GM12878 (cell line): ENCODE measurements around the gene WFIKKN1. TPM values are rescaled to one million over a fixed set of nuclear protein-coding genes. Genes with fewer than 3 reads are reported as not detected.

Experiments
- ATAC-seq: fragments of 200-7000 bp; cut with Tn5 transposase; 3 replicates; pipeline ENCODE4 v1.9.1; 2020; ENCODE audit warnings: mild to moderate bottlenecking, moderate library complexity
- BruUV-seq: library from RNA; stranded (reverse); fragments of 400-500 nt; replicated peaks from 2 replicates; lab custom pipeline; 2021; lab: Mats Ljungman, UMichigan
- CTCF ChIA-PET: fragments of 300-600 bp; sonication (Branson Sonifier 250); formaldehyde crosslinking; extraction: SDS; loops from one replicate; lab custom pipeline; 2021; ENCODE audit warnings: inconsistent platforms; lab: Yijun Ruan, JAX
- POLR2A ChIA-PET: fragments of 350-600 bp; formaldehyde crosslinking; extraction: SDS; loops from one replicate; lab custom pipeline; 2021; ENCODE audit warnings: inconsistent platforms; lab: Charles Lee
- RAD21 ChIA-PET: fragments of 300-600 bp; sonication (Branson Sonifier 250); formaldehyde crosslinking; loops from one replicate; lab custom pipeline; 2023; ENCODE audit warnings: antibody characterized with exemption; ENCODE audit not compliant: unreplicated experiment; lab: Charles Lee
- SMC1A ChIA-PET: fragments of 300-600 bp; sonication (Branson Sonifier 250); formaldehyde crosslinking; loops from one replicate; lab custom pipeline; 2023; ENCODE audit not compliant: unreplicated experiment, uncharacterized antibody; lab: Charles Lee
- DNase-seq: peaks from one replicate; pipeline ENCODE4 v3.0.0-alpha.2; 2011; ENCODE audit warnings: low read depth, low spot score
- FAIRE-seq: peaks from 3 replicates; lab custom pipeline; 2011; peaks lifted over from hg19 to GRCh38; lab: Jason Lieb, UNC
- H2AFZ ChIP-seq: 2 replicates; pipeline ENCODE4 v1.6.0; 2011; ENCODE audit warnings: low read depth, low read length, control low read depth; ENCODE audit not compliant: control insufficient read depth
- H3K27ac ChIP-seq: 2 replicates; pipeline ENCODE4 v1.5.1; 2011; ENCODE audit warnings: control low read depth; ENCODE audit not compliant: control insufficient read depth, insufficient read depth
- H3K27me3 ChIP-seq, 2 experiments: replicated peaks in 1 of 2; 2 replicates each; pipeline versions ENCODE4 v1.6.0 to v1.6.1; 2011; ENCODE audit warnings: low read length in 1 of 2; ENCODE audit not compliant: control insufficient read depth in 2 of 2, insufficient read depth in 2 of 2
- H3K36me3 ChIP-seq, 2 experiments: 2 replicates each; pipeline ENCODE4 v1.5.1; 2011; ENCODE audit warnings: low read length in 1 of 2; ENCODE audit not compliant: control insufficient read depth in 2 of 2, insufficient read depth in 2 of 2
- H3K4me1 ChIP-seq: 2 replicates; pipeline ENCODE4 v1.6.1; 2011; ENCODE audit warnings: mild to moderate bottlenecking, low read length, moderate library complexity, mixed read lengths; ENCODE audit not compliant: control insufficient read depth, insufficient read depth
- H3K4me2 ChIP-seq: 2 replicates; pipeline ENCODE4 v1.6.0; 2011; ENCODE audit warnings: control low read depth; ENCODE audit not compliant: control insufficient read depth, insufficient read depth
- H3K4me3 ChIP-seq: fragments of 200-600 bp; sonication (generic); 2 replicates; pipeline ENCODE4 v1.5.1; 2016
- H3K79me2 ChIP-seq: 2 replicates; pipeline ENCODE4 v1.6.0; 2011; ENCODE audit warnings: low read length; ENCODE audit not compliant: control insufficient read depth, insufficient read depth
- H3K9ac ChIP-seq: 2 replicates; pipeline ENCODE4 v1.8.0; 2011; ENCODE audit warnings: low read length, control low read depth, mixed read lengths; ENCODE audit not compliant: control insufficient read depth, insufficient read depth
- H3K9me3 ChIP-seq: replicated peaks from 3 replicates; pipeline ENCODE4 v1.5.1; 2011; ENCODE audit warnings: mild to moderate bottlenecking, low read length; ENCODE audit not compliant: control insufficient read depth, insufficient read depth
- H4K20me1 ChIP-seq: 2 replicates; pipeline ENCODE4 v1.6.0; 2011; ENCODE audit not compliant: control insufficient read depth, insufficient read depth
- E4F1 ChIP-seq: fragments of 450-650 bp; IDR thresholded peaks from 2 replicates; pipeline ENCODE4 v1.6.1; 2018; ENCODE audit warnings: borderline replicate concordance, mild to moderate bottlenecking; ENCODE audit not compliant: partially characterized antibody
- ESRRA ChIP-seq: IDR thresholded peaks from 2 replicates; pipeline ENCODE4 v1.6.1; 2012; ENCODE audit warnings: mild to moderate bottlenecking, low read length, improper control_type of control experiment
- IKZF2 ChIP-seq, 2 experiments: fragments of 450-650 bp; IDR thresholded peaks; 2 replicates each; pipeline ENCODE4 v1.6.1; 2017; ENCODE audit warnings: mild to moderate bottlenecking in 2 of 2, moderate library complexity in 2 of 2
- NRF1 ChIP-seq: conservative IDR thresholded peaks from 2 replicates; pipeline ENCODE4 v1.6.1; 2011; ENCODE audit warnings: mild to moderate bottlenecking, low read depth, low read length, improper control_type of control experiment
- POU2F2 ChIP-seq: IDR thresholded peaks from 3 replicates; pipeline ENCODE4 v1.6.1; 2011; ENCODE audit warnings: low read depth, mild to moderate bottlenecking, low read length, borderline replicate concordance
- SMAD5 ChIP-seq: IDR thresholded peaks from 2 replicates; pipeline ENCODE4 v1.6.1; 2016; ENCODE audit warnings: antibody characterized with exemption, low read depth
- TCF12 ChIP-seq: IDR thresholded peaks from 2 replicates; pipeline ENCODE4 v1.6.1; 2011; ENCODE audit warnings: low read depth, mild to moderate bottlenecking, low read length
- WGBS: methylation state at CpG from one replicate; pipeline ENCODE4 v1.1.6; 2016; ENCODE audit warnings: low lambda C conversion rate; ENCODE audit not compliant: insufficient replicate concordance, insufficient coverage; ENCODE audit errors: missing lambda C conversion rate; 5-methylcytosine and 5-hydroxymethylcytosine counted together
- in situ Hi-C: fragments of 300-500 bp; cut with MboI; formaldehyde crosslinking; loops from 9 replicates; pipeline ENCODE4 v1.14.3; 2018; ENCODE audit warnings: mixed read lengths
- intact Hi-C: fragments of 100-400 bp; cut with micrococcal nuclease; formaldehyde crosslinking; loops from one replicate; pipeline ENCODE4 v1.14.2; 2022; ENCODE audit not compliant: unreplicated experiment
- polyA plus RNA-seq, 11 experiments: library from polyadenylated mRNA; depleted of rRNA in 4 of 11; unstranded in 6 of 11; stranded (reverse) in 5 of 11; fragments of >200 nt; fragmentation: Nextera tagmentation in 4 of 11; fragmentation: Illumina TruSeq in 1 of 11; extraction: Ambion mirVana in 4 of 11; extraction: Trizol in 1 of 11; gene quantifications; 1 replicate in 1 of 11; 2 replicates in 10 of 11; pipeline versions ENCODE4 v1.2.1 to v1.2.3, GENCODE V29; 2011 to 2016; ENCODE audit warnings: inconsistent platforms in 2 of 11, missing spikeins in 2 of 11, low read depth in 1 of 11
- total RNA-seq, 4 experiments: library from RNA; depleted of rRNA in 3 of 4; stranded (reverse); fragments of >200 nt in 3 of 4; fragmentation: Illumina TruSeq in 1 of 4; extraction: Trizol in 1 of 4; gene quantifications; 2 replicates each; pipeline versions ENCODE4 v1.2.1 to v1.2.3, GENCODE V29; 2013 to 2021

Gene WFIKKN1
- total and polyA plus RNA-seq, 10 of the 15 experiments (the other 5 are each of a cell fraction or from before 2014, with no cell fraction given) = 0.01 to 0.41 (median 0.05) TPM; not detected in 2

GRCh38 chr16:617855-618254 is 12.9 kb upstream of the WFIKKN1 start:
- Histone ChIP-seq H3K27ac (no peak overlapping the region), H3K9me3 (no peaks in the 10 kb centered on the region), H3K9ac (no peak overlapping the region), H3K36me3 (no peaks in the 10 kb centered on the region), H2AFZ (no peak overlapping the region), H3K4me3 (no peak overlapping the region), H3K4me2 (no peak overlapping the region), H4K20me1 (no peaks in the 10 kb centered on the region), H3K27me3 (no peaks in the 10 kb centered on the region), H3K79me2 (no peaks in the 10 kb centered on the region), H3K4me1 (no peaks in the 10 kb centered on the region)
- RAD21 ChIA-PET = no interaction called here
- no peak for ATAC-seq
- TF ChIP-seq E4F1 = no peak
- no peak for TF ChIP-seq POU2F2
- TF ChIP-seq IKZF2 (IDR thresholded peaks at IDR 0.05) = no peak
- no peak for TF ChIP-seq NRF1
- TF ChIP-seq TCF12 = no peak
- TF ChIP-seq ESRRA = no peak
- no peak for TF ChIP-seq SMAD5
- SMC1A ChIA-PET = no interaction called here
- intact Hi-C loops (no loop called here), in situ Hi-C loops (no loop called here)
- no peak for FAIRE-seq
- CTCF ChIA-PET = no interaction called here
- 78% methylated on average over 16 of the region's 16 CpGs for WGBS
- no peak for DNase-seq
- POLR2A ChIA-PET = no interaction called here
- no TSS peak for BruUV-seq
